ENCODE data around the gene GPR161. TPM values are rescaled to one million over a fixed set of nuclear protein-coding genes. Genes with fewer than 3 reads are reported as not detected.

The GPR161 gene
- total and polyA plus RNA-seq, 10 of the 15 experiments (the other 5 are each of a cell fraction or from before 2014, with no cell fraction given): 0.07 to 0.49 (median 0.34) TPM; not detected in 2

- TF ChIP-seq PRDM15 (CRISPR knock-in tag; IDR thresholded peaks at IDR 0.05) (no peak), MEF2B (IDR thresholded peaks at IDR 0.05; ENCODE audit: partially characterized antibody, poor library complexity, severe bottlenecking) (peak; percentile 81), JUND (IDR thresholded peaks at IDR 0.05; ENCODE audit: low read depth, low read length) (no peak), MTA3 (IDR thresholded peaks at IDR 0.05; ENCODE audit: borderline replicate concordance, low read length) (no peak; the same call in 1 of the 2 replicates), SPI1 (IDR thresholded peaks at IDR 0.05; ENCODE audit: borderline replicate concordance, insufficient read depth, low read depth, low read length) (no peak), STAT1 (conservative IDR thresholded peaks at IDR 0.05) (no peak), CEBPZ (IDR thresholded peaks at IDR 0.05; ENCODE audit: low read depth, low read length) (no peak), ZNF217 (IDR thresholded peaks at IDR 0.05) (no peak), ZBTB40 (IDR thresholded peaks at IDR 0.05; ENCODE audit: borderline replicate concordance) (no peak), CHD4 (IDR thresholded peaks at IDR 0.05) (no peak)
These were observed 42.9 kb upstream of the GPR161 start (continued) for GRCh38 chr1:168179438-168180147.
